T-helper 2 cell treated with Interferon-gamma antibody and Interleukin-4, amounts not matched to agents 5 μg/mL and 100 μg/mL, for 36 hours (primary cell): Measurements from ENCODE around the gene PIGB.

Experiments used
- DNase-seq: peaks from one replicate; pipeline ENCODE4 v3.0.0; 2021; ENCODE audit warnings: low spot score
- H3K27ac Mint-ChIP-seq: one replicate; pipeline ENCODE4 v1.8.0; 2021; ENCODE audit warnings: mild to moderate bottlenecking, mixed read lengths
- H3K27me3 Mint-ChIP-seq: one replicate; pipeline ENCODE4 v1.8.0; 2021; ENCODE audit warnings: low read depth, mixed read lengths
- H3K36me3 Mint-ChIP-seq: one replicate; pipeline ENCODE4 v1.8.0; 2021; ENCODE audit warnings: low read depth, mixed read lengths
- H3K4me1 Mint-ChIP-seq: one replicate; pipeline ENCODE4 v1.8.0; 2021; ENCODE audit warnings: low read depth, mixed read lengths
- H3K4me3 Mint-ChIP-seq: one replicate; pipeline ENCODE4 v1.8.0; 2022; ENCODE audit warnings: mild to moderate bottlenecking, moderate library complexity, mixed read lengths
- H3K9me3 Mint-ChIP-seq: one replicate; pipeline ENCODE4 v1.8.0; 2021; ENCODE audit warnings: mixed read lengths

PIGB gene

GRCh38 chr15:55334997-55335396, 16.0 kb downstream of the PIGB start:
- no peak for DNase-seq

GRCh38 chr15:55337160-55337559, 18.1 kb downstream of the PIGB start:
- H3K9me3 Mint-ChIP-seq: no peaks in the 10 kb centered on the region
- H3K36me3 Mint-ChIP-seq: peaks cover 38% of the 10 kb centered on the region
- no peaks in the 10 kb centered on the region for H3K4me1 Mint-ChIP-seq
- no peak overlapping the region for H3K4me3 Mint-ChIP-seq
- H3K27me3 Mint-ChIP-seq: no peaks in the 10 kb centered on the region
- DNase-seq: no peak
- H3K27ac Mint-ChIP-seq: no peak overlapping the region

More at GRCh38 chr15:55334997-55335396, 16.0 kb downstream of the PIGB start:
- no peaks in the 10 kb centered on the region for H3K9me3 Mint-ChIP-seq
- no peaks in the 10 kb centered on the region for H3K27me3 Mint-ChIP-seq
- no peaks in the 10 kb centered on the region for H3K4me1 Mint-ChIP-seq
- H3K36me3 Mint-ChIP-seq: peaks cover 48% of the 10 kb centered on the region
- no peak overlapping the region for H3K4me3 Mint-ChIP-seq
- no peak overlapping the region for H3K27ac Mint-ChIP-seq

- no peak overlapping the region for H3K27ac Mint-ChIP-seq
- no peaks in the 10 kb centered on the region for H3K9me3 Mint-ChIP-seq
- H3K36me3 Mint-ChIP-seq: peaks cover 30% of the 10 kb centered on the region
- H3K4me3 Mint-ChIP-seq: no peak overlapping the region
- H3K27me3 Mint-ChIP-seq: no peaks in the 10 kb centered on the region
- no peaks in the 10 kb centered on the region for H3K4me1 Mint-ChIP-seq
- no peak for DNase-seq
Measured at GRCh38 chr15:55343168-55343567, 24.1 kb downstream of the PIGB start.

- Mint-ChIP-seq H3K9me3 (no peaks in the 10 kb centered on the region), H3K4me1 (no peaks in the 10 kb centered on the region), H3K4me3 (no peak overlapping the region), H3K27me3 (no peaks in the 10 kb centered on the region), H3K27ac (no peak overlapping the region), H3K36me3 (peaks cover 31% of the 10 kb centered on the region)
- DNase-seq: no peak
Measured at GRCh38 chr15:55344206-55344605, 25.2 kb downstream of the PIGB start.

- H3K36me3 Mint-ChIP-seq: peaks cover 32% of the 10 kb centered on the region
- no peak overlapping the region for H3K27ac Mint-ChIP-seq
- no peak overlapping the region for H3K4me3 Mint-ChIP-seq
- H3K9me3 Mint-ChIP-seq: no peaks in the 10 kb centered on the region
- H3K27me3 Mint-ChIP-seq: no peaks in the 10 kb centered on the region
- no peak for DNase-seq
- no peaks in the 10 kb centered on the region for H3K4me1 Mint-ChIP-seq
Measured at GRCh38 chr15:55348281-55348778, 29.3 kb downstream of the PIGB start.

- no peaks in the 10 kb centered on the region for H3K4me1 Mint-ChIP-seq
- H3K4me3 Mint-ChIP-seq: no peak overlapping the region
- no peaks in the 10 kb centered on the region for H3K27me3 Mint-ChIP-seq
- no peak for DNase-seq
- no peaks in the 10 kb centered on the region for H3K9me3 Mint-ChIP-seq
- H3K36me3 Mint-ChIP-seq: peaks cover 26% of the 10 kb centered on the region
- no peak overlapping the region for H3K27ac Mint-ChIP-seq
Measured at GRCh38 chr15:55349282-55349681, 30.3 kb downstream of the PIGB start.

- DNase-seq: no peak
- H3K9me3 Mint-ChIP-seq: no peaks in the 10 kb centered on the region
- H3K27me3 Mint-ChIP-seq: no peaks in the 10 kb centered on the region
- H3K36me3 Mint-ChIP-seq: peaks cover 34% of the 10 kb centered on the region
- H3K4me3 Mint-ChIP-seq: no peak overlapping the region
- no peak overlapping the region for H3K27ac Mint-ChIP-seq
- no peaks in the 10 kb centered on the region for H3K4me1 Mint-ChIP-seq
Measured at GRCh38 chr15:55353025-55353424, 34.0 kb downstream of the PIGB start.

- H3K27ac Mint-ChIP-seq: no peak overlapping the region
- H3K36me3 Mint-ChIP-seq: peaks cover 22% of the 10 kb centered on the region
- H3K4me1 Mint-ChIP-seq: no peaks in the 10 kb centered on the region
- no peaks in the 10 kb centered on the region for H3K27me3 Mint-ChIP-seq
- no peak for DNase-seq
- H3K4me3 Mint-ChIP-seq: no peak overlapping the region
- no peaks in the 10 kb centered on the region for H3K9me3 Mint-ChIP-seq
Measured at GRCh38 chr15:55356985-55357585, 38.1 kb downstream of the PIGB start.

- Mint-ChIP-seq H3K4me3 (no peak overlapping the region), H3K36me3 (peaks cover 21% of the 10 kb centered on the region)
Measured at GRCh38 chr15:55357774-55358173, 38.8 kb downstream of the PIGB start.

GRCh38 chr15:55358471-55358870, 39.4 kb downstream of the PIGB start:
- H3K27me3 Mint-ChIP-seq: no peaks in the 10 kb centered on the region
- DNase-seq: no peak
- no peak overlapping the region for H3K4me3 Mint-ChIP-seq
- peak overlapping the region; percentile 34 for H3K27ac Mint-ChIP-seq
- peaks cover 21% of the 10 kb centered on the region for H3K36me3 Mint-ChIP-seq
- no peaks in the 10 kb centered on the region for H3K9me3 Mint-ChIP-seq
- no peaks in the 10 kb centered on the region for H3K4me1 Mint-ChIP-seq

More at GRCh38 chr15:55357774-55358173, 38.8 kb downstream of the PIGB start:
- no peaks in the 10 kb centered on the region for H3K27me3 Mint-ChIP-seq
- H3K27ac Mint-ChIP-seq: no peak overlapping the region
- no peaks in the 10 kb centered on the region for H3K9me3 Mint-ChIP-seq
- H3K4me1 Mint-ChIP-seq: no peaks in the 10 kb centered on the region
- no peak for DNase-seq

GRCh38 chr15:55360256-55360655, 41.2 kb downstream of the PIGB start:
- Mint-ChIP-seq H3K9me3 (no peaks in the 10 kb centered on the region), H3K27ac (no peak overlapping the region), H3K27me3 (no peaks in the 10 kb centered on the region), H3K36me3 (peaks cover 15% of the 10 kb centered on the region), H3K4me1 (no peaks in the 10 kb centered on the region), H3K4me3 (no peak overlapping the region)
- DNase-seq: no peak

- no peak for DNase-seq
- H3K27me3 Mint-ChIP-seq: no peaks in the 10 kb centered on the region
- H3K9me3 Mint-ChIP-seq: no peaks in the 10 kb centered on the region
- H3K27ac Mint-ChIP-seq: no peak overlapping the region
- H3K36me3 Mint-ChIP-seq: peaks cover 12% of the 10 kb centered on the region
- no peak overlapping the region for H3K4me3 Mint-ChIP-seq
- no peaks in the 10 kb centered on the region for H3K4me1 Mint-ChIP-seq
Measured at GRCh38 chr15:55361048-55361447, 42.0 kb downstream of the PIGB start.

- DNase-seq: no peak
- Mint-ChIP-seq H3K36me3 (peaks cover 5% of the 10 kb centered on the region), H3K27ac (no peak overlapping the region), H3K4me3 (no peak overlapping the region), H3K9me3 (no peaks in the 10 kb centered on the region), H3K27me3 (no peaks in the 10 kb centered on the region), H3K4me1 (no peaks in the 10 kb centered on the region)
Measured at GRCh38 chr15:55362641-55363040, 43.6 kb downstream of the PIGB start.

GRCh38 chr15:55366981-55367380, 48.0 kb downstream of the PIGB start:
- Mint-ChIP-seq H3K36me3 (peaks cover 6% of the 10 kb centered on the region), H3K4me1 (no peaks in the 10 kb centered on the region), H3K4me3 (no peak overlapping the region), H3K27ac (no peak overlapping the region), H3K9me3 (no peaks in the 10 kb centered on the region), H3K27me3 (no peaks in the 10 kb centered on the region)
- DNase-seq: no peak
